ENCODE data around the gene FAM78B. TPM values are rescaled to one million over a fixed set of nuclear protein-coding genes. Genes with fewer than 3 reads are reported as not detected.

The FAM78B gene, protein sequence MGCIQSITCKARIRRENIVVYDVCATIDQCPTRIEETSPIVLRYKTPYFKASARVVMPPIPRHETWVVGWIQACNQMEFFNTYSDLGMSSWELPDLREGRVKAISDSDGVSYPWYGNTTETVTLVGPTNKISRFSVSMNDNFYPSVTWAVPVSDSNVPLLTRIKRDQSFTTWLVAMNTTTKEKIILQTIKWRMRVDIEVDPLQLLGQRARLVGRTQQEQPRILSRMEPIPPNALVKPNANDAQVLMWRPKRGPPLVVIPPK
- polyA plus RNA-seq (ENCODE audit: low read depth in 6 of 6): not detected

DNA sequence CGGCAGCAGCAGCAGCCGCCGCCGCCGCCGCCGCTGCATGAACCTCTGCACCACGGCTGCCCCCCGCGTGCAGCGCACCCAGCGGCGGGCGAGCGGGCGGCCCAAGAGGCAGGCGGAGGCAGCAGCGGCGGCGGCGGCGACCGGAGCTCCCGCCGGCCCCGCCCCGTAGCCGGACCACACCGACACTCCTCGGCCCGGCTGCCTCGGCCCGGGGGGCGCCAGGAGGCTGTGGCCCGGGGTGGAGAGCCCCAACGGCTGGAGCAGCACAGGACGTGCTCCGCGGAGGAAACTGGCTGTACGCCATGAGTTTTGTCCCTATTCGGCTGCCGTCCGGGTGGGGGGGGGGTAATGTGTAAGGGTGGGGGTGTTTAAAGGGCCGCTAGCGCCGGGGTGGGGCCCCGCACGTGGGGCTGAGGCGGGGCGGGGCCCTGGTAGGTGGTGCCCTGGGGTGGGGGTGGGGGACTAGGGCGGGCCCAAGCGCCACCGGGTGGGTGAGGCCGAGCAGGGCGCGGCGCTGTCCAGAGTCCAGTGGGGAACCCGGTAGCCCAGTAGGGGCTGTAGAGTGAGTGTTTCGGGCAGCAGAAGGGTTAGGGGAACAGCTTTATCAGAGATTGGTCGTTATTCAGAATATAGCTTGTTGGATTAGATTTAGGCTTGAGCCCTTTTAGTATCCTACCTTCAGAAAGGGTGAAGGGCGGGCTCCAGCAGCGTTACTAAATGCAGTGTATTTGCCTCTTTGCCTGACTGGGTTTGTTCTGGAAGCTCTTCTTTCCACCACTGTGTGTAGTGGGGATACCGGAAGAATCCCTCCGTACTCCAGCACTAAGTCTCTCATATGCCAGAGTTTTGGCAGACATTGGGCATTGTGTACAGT is at the start of gene FAM78B:
Gene FAM78B, minus strand, starts transcription at position 304 of the 874 bp plus-strand sequence. CDS start 753 bp downstream, outside the sequence.
- DNase-seq (peak; percentile 12), ATAC-seq (ENCODE audit: low read depth in 2 of 2) (peak; percentile 46 to 55)
- Mint-ChIP-seq H3K4me1 (peaks cover 7 to 16% (median 9%) of the 10 kb centered on the region in 3 donors), H3K27me3 (peaks cover 46 to 65% (median 51%) of the 10 kb centered on the region in 3 donors), H3K27ac (peak within 1 kb of the TSS in 1 of 6 donors; percentile 4), H3K4me3 (peak within 1 kb of the TSS; percentile 77 to 87 (median 80)), H3K36me3 (no peaks in the 10 kb centered on the region), H3K9me3 (peaks cover 0 to 7% (median 0%) of the 10 kb centered on the region in 7 donors)

DNA sequence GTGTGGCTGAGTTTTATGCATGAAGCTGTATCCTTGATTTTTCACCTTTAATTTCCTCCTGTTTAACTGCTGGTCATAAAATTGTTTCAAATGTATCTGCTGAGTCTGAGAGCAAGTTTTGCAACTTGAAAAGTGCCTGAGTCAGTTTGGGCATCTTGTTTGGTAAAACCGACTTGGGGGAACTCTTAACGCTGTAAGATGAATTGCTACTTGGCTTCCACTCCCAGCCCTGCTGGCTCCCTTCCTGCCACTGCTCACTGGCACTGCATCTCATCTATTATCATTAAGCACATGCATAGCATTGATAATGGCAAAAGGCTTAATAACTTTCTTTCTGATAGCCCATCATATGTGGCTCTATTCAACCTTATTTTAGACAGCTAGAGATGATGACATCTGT is 35.7 kb upstream of the FAM78B start:
- Mint-ChIP-seq H3K36me3 (no peaks in the 10 kb centered on the region), H3K4me3 (no peak overlapping the region), H3K4me1 (no peaks in the 10 kb centered on the region), H3K27ac (no peak overlapping the region), H3K27me3 (peaks cover 0 to 8% (median 5%) of the 10 kb centered on the region in 3 donors), H3K9me3 (peaks cover 0 to 3% (median 0%) of the 10 kb centered on the region in 7 donors)
- DNase-seq: no peak
- no peak for ATAC-seq (ENCODE audit: low read depth in 2 of 2)

DNA sequence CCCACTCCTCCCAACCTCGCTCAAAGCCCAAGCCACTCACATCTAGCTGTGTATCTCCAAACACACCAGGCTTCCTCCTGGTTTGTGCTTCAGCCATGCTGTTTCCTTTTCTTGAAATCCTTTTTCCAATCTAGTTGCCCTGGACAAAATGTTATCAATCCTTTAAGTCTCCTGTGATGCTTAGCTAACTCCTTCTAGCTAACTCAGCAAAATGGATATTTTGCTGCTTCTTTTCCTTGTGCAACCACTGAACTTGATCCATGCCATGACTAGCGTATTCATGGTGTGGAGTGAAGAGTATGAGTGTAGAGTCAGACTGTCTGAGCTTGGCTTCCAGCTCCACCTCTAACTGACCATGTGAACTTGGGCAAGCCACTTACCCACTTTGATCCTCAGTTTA is 33.9 kb upstream of the FAM78B start:
- Mint-ChIP-seq H3K27me3 (peaks cover 0 to 8% (median 8%) of the 10 kb centered on the region in 3 donors), H3K9me3 (peaks cover 0 to 5% (median 0%) of the 10 kb centered on the region in 7 donors), H3K27ac (no peak overlapping the region), H3K4me1 (no peaks in the 10 kb centered on the region), H3K36me3 (no peaks in the 10 kb centered on the region), H3K4me3 (peak overlapping the region in 1 of 8 donors; percentile 32)
- no peak for ATAC-seq (ENCODE audit: low read depth in 2 of 2)
- DNase-seq: no peak

DNA sequence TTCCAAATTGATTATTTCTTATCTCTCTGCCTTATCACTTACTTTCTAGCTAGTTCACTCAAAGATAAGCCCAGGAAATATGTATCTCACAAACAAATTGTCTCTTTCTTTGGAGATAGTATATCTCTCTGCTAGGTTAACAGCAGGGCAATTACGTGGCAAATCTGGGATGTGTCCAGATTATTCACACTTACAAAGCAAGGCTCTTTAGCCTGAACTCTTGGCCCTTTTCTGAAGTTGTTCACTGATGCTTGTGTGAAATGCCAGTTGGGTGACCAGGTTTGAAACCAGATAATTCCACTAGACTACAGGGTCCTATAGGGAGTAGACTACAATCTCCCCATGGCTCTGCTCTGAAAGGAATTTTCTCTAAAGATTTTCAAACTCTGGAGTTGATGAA is 30.8 kb upstream of the FAM78B start:
- Mint-ChIP-seq H3K4me3 (no peak overlapping the region), H3K9me3 (peaks cover 0 to 8% (median 0%) of the 10 kb centered on the region in 7 donors), H3K27ac (no peak overlapping the region), H3K36me3 (no peaks in the 10 kb centered on the region), H3K27me3 (peaks cover 0 to 18% (median 8%) of the 10 kb centered on the region in 3 donors), H3K4me1 (no peaks in the 10 kb centered on the region)
- no peak for DNase-seq
- ATAC-seq (ENCODE audit: low read depth in 2 of 2): no peak

DNA sequence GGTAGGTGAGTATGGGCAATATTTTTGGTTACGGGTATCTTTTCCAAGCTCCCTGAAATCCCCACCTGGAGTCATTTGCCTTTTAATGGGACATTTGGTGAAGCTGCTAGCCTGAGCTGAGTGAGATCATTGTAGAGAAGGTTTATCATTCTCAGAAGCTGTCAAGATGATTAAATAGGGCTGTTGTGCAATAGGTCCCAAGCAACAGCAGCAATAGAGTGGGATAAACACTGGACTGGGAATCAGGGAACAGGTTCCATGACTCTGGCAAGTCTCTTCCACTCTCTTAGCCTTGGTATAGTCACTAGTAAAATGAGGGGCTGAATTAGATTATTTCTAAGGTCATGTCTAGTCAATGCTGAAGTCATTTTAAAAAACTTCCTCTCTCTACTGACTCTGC is 30.3 kb upstream of the FAM78B start:
- Mint-ChIP-seq H3K27ac (no peak overlapping the region), H3K4me1 (no peaks in the 10 kb centered on the region), H3K27me3 (peaks cover 0 to 21% (median 8%) of the 10 kb centered on the region in 3 donors), H3K4me3 (no peak overlapping the region), H3K36me3 (no peaks in the 10 kb centered on the region), H3K9me3 (peaks cover 0 to 8% (median 0%) of the 10 kb centered on the region in 7 donors)
- no peak for DNase-seq
- no peak for ATAC-seq (ENCODE audit: low read depth in 2 of 2)

DNA sequence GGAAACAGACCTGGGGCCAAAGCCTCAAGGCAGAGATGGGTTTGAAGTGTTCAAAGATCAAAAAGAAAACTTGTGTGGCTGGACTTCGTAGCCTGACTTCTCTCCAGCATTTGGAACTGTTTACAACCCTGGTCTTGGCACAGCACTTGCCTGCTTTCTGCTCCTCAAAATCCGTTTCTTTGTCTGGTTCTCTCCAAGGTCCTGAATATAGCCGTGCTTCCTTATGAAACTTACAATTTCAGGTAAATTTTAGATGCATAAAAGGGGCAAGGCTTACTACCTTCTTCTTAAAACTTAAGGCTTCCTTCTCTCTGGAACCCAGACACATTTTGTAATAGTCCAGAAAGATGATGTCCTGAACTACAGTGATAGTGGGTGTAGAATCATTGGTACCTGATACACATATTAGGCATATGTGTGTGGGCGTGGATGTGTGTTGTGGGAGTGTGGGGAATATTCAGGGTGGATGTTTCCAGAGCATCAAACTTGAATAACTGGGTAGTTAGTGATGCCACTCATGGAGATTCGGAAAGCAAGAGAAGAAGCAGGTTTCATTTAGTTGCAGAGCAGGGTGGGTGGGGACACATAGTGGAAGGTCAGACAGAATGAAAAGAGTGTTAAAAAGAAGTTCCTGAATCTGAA is 26.4 kb upstream of the FAM78B start:
- no peak overlapping the region for H3K27ac Mint-ChIP-seq
- no peaks in the 10 kb centered on the region for H3K36me3 Mint-ChIP-seq

DNA sequence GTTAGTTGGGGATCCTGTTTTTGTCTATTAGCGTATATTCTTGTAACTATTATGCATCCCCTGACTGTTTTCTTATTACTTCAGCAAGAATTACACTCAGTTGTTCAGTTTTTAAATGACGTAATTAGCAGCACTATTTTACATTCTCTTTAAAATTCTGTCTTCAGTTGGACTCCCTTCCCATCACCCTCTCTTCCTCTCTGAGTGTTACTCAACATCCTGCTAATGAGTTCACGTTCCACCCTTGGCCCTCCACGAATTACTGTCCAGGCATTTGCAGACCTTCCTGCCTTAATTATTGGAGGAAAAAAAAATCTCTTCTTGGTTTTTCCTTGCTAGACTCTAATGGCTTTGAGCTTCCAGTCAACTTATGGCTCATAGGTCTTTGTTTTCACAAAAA is 23.6 kb upstream of the FAM78B start:
- Mint-ChIP-seq H3K9me3 (peaks cover 0 to 5% (median 0%) of the 10 kb centered on the region in 7 donors), H3K27ac (no peak overlapping the region), H3K36me3 (no peaks in the 10 kb centered on the region), H3K27me3 (peaks cover 0 to 13% (median 4%) of the 10 kb centered on the region in 3 donors), H3K4me1 (no peaks in the 10 kb centered on the region), H3K4me3 (no peak overlapping the region)
- DNase-seq: no peak
- ATAC-seq (ENCODE audit: low read depth in 2 of 2): no peak

More for the DNA sequence above, 26.4 kb upstream of the FAM78B start:
- H3K4me3 Mint-ChIP-seq: no peak overlapping the region
- H3K4me1 Mint-ChIP-seq: no peaks in the 10 kb centered on the region
- peaks cover 0 to 8% (median 0%) of the 10 kb centered on the region in 7 donors for H3K9me3 Mint-ChIP-seq
- no peak for DNase-seq
- no peak for ATAC-seq (ENCODE audit: low read depth in 2 of 2)
- peaks cover 0 to 13% (median 8%) of the 10 kb centered on the region in 3 donors for H3K27me3 Mint-ChIP-seq

DNA sequence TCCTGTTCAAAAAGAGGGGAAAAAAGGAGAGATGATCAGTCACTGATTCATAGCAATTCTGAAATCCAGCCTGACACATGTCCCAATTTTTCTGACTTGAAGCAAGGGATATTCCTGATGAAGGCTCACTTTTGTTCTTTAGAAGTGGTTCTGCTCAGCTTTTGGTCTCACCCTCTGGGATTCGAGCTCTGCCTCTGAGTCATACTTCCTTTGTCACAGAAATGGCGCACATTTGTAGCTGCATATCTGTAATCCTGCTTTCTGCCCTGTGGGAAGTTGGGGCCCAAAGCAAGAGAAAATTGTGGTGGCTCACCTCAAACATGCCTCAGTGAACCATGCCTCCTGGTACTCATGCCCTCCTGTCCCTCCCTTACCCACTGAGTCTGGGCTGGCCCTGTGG is 22.3 kb upstream of the FAM78B start:
- ATAC-seq (ENCODE audit: low read depth in 2 of 2) (no peak), DNase-seq (no peak)
- H3K9me3 Mint-ChIP-seq: peaks cover 0 to 4% (median 0%) of the 10 kb centered on the region in 7 donors
- H3K4me1 Mint-ChIP-seq: no peaks in the 10 kb centered on the region
- no peak overlapping the region for H3K27ac Mint-ChIP-seq
- no peak overlapping the region for H3K4me3 Mint-ChIP-seq
- H3K27me3 Mint-ChIP-seq: peaks cover 0 to 21% (median 10%) of the 10 kb centered on the region in 3 donors
- no peaks in the 10 kb centered on the region for H3K36me3 Mint-ChIP-seq

DNA sequence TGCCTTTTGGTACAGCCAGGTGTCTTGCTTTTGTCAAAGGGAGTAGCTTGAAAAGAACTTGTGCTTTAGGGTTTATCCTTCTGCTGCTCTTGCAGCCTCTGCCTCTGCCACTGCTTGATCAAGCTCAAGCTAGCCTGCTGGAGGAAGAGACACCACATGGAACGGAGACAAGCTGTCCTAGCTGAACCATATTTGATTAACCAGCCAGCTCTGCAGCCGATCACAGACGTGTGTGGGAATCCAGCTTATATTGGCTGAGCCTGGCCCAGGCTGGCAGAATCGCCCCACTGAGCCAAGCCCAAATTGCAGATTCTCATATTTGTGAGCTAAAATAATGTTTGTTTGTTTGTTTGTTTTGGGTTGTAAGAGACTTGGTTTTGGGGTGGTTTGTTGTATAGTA is 18.7 kb upstream of the FAM78B start:
- H3K4me1 Mint-ChIP-seq: no peaks in the 10 kb centered on the region
- H3K27ac Mint-ChIP-seq: no peak overlapping the region
- ATAC-seq (ENCODE audit: low read depth in 2 of 2) (no peak), DNase-seq (no peak)
- no peaks in the 10 kb centered on the region for H3K36me3 Mint-ChIP-seq
- H3K4me3 Mint-ChIP-seq: no peak overlapping the region
- H3K9me3 Mint-ChIP-seq: peaks cover 0 to 5% (median 0%) of the 10 kb centered on the region in 7 donors
- H3K27me3 Mint-ChIP-seq: peaks cover 6 to 21% (median 21%) of the 10 kb centered on the region in 3 donors

DNA sequence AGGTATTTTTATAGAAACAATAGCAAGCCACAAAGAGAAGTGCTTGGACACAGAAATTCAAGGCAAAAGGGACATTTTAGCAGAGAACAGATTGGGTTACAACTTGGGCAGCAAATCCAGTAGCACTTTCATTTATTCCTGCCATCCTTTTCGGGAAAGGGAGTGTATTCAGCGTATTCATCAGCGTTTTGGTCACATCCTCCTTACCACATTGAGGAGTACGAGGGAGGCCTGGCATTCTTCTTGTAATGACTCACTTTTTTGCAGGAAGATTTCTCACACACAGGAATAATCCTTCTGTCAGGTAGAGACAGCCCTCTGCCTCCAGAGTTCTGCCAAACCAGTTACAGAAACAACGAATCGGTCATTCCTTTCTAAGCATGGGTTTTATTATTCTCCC is 18.1 kb upstream of the FAM78B start:
- Mint-ChIP-seq H3K4me3 (no peak overlapping the region), H3K27me3 (peaks cover 6 to 21% (median 18%) of the 10 kb centered on the region in 3 donors), H3K36me3 (no peaks in the 10 kb centered on the region), H3K9me3 (peaks cover 0 to 5% (median 0%) of the 10 kb centered on the region in 7 donors), H3K27ac (no peak overlapping the region), H3K4me1 (no peaks in the 10 kb centered on the region)
- DNase-seq (no peak), ATAC-seq (ENCODE audit: low read depth in 2 of 2) (no peak)

DNA sequence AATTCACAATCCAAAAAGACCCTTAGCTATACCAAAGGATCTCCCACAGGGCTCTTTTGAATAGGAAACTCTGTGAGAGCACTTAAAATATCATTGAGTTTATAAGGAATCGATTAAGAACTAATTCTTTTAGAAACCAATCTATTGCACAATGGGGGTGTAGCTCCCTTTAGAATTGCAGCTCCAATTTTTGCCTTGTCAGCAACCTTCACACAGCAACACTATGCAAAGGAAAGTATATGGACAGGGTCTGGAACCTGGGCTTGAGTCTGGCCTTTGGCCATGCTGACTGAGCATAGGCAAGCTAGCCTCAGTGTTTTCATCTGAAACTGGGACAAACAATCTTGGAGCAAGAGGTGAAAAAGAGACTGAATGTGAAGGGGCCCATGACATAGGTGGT is 17.2 kb upstream of the FAM78B start:
- DNase-seq: no peak
- Mint-ChIP-seq H3K36me3 (no peaks in the 10 kb centered on the region), H3K4me1 (no peaks in the 10 kb centered on the region), H3K27ac (no peak overlapping the region), H3K9me3 (peaks cover 0 to 5% (median 0%) of the 10 kb centered on the region in 7 donors), H3K4me3 (peak overlapping the region in 1 of 8 donors; percentile 37), H3K27me3 (peaks cover 6 to 21% (median 18%) of the 10 kb centered on the region in 3 donors)
- ATAC-seq (ENCODE audit: low read depth in 2 of 2): no peak

DNA sequence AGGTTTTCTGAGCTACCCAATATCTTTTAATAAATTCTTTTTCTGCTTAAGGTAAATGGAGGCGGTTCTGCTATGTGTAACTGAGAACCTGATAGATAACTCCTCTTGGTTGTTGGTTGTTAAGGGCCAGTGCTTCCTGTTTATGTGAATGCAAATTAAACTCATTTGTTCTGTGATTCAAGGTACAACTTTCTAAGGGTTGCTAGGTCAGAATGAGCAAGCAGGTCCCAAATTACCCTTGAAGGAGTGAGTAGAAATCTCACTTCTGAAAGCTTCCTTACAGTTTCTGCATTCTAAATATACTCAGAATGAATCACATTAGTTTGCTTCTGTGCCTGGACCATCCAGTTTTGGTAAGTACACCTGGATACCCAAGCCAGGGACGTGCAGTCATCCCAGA is 15.5 kb upstream of the FAM78B start:
- ATAC-seq (ENCODE audit: low read depth in 2 of 2) (no peak), DNase-seq (no peak)
- peaks cover 18 to 30% (median 20%) of the 10 kb centered on the region in 3 donors for H3K27me3 Mint-ChIP-seq
- H3K27ac Mint-ChIP-seq: no peak overlapping the region
- no peak overlapping the region for H3K4me3 Mint-ChIP-seq
- H3K4me1 Mint-ChIP-seq: no peaks in the 10 kb centered on the region
- H3K9me3 Mint-ChIP-seq: peaks cover 0 to 5% (median 0%) of the 10 kb centered on the region in 7 donors
- H3K36me3 Mint-ChIP-seq: no peaks in the 10 kb centered on the region

DNA sequence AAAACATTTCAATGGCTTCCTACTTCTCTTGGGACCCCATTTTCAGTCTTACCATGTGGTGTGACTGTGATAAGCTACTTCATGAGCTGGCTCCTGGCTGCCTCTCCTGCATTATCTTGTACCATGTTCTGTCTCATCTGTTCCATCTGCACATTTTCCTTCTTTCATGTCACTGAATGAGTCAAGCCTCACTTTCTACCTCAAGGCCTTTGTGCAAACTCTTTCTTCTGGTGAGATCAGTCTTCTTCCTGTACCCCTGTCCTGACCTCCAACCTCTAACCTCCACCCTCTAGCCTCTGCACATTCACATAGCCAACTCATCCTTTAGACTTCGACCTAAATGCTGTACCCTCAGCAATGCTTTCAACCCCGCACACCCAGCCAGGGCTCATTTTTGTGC is 9.6 kb upstream of the FAM78B start:
- Mint-ChIP-seq H3K27me3 (peaks cover 8 to 27% (median 18%) of the 10 kb centered on the region in 3 donors), H3K9me3 (peaks cover 0 to 8% (median 0%) of the 10 kb centered on the region in 7 donors), H3K4me3 (no peak overlapping the region), H3K27ac (no peak overlapping the region), H3K36me3 (no peaks in the 10 kb centered on the region), H3K4me1 (no peaks in the 10 kb centered on the region)
- DNase-seq (no peak), ATAC-seq (ENCODE audit: low read depth in 2 of 2) (no peak)

Data from naive B cell (primary cell).